Inflammatory macrophage (primary cell): ENCODE data around the gene MAB21L3.
"Not testable (repeated sequence)": the region's sequence is repeated elsewhere in the genome, so short reads cannot be mapped to it uniquely, and the experiment has no call there.

Source experiments
- DNase-seq, 2 donors: peaks; one replicate each; pipeline ENCODE4 v3.0.0-alpha.2; 2020 to 2022

MAB21L3 gene

GRCh38 chr1:116138277-116138792 is 27.1 kb downstream of the MAB21L3 start:
- DNase-seq = no peak

- DNase-seq = no peak
Measured at GRCh38 chr1:116139592-116140134, 28.5 kb downstream of the MAB21L3 start.

GRCh38 chr1:116144151-116144550 is 33.0 kb downstream of the MAB21L3 start:
- no peak for DNase-seq

- DNase-seq = not testable (repeated sequence)
Measured at GRCh38 chr1:116146447-116147113, 35.4 kb downstream of the MAB21L3 start.

GRCh38 chr1:116147114-116147510 is 35.9 kb downstream of the MAB21L3 start:
- no peak for DNase-seq

GRCh38 chr1:116147972-116148371 is 36.8 kb downstream of the MAB21L3 start:
- DNase-seq = no peak

- DNase-seq = no peak
Measured at GRCh38 chr1:116148967-116149366, 37.8 kb downstream of the MAB21L3 start.

GRCh38 chr1:116150368-116150767 is 39.2 kb downstream of the MAB21L3 start:
- no peak for DNase-seq

GRCh38 chr1:116151739-116152576 is 40.8 kb downstream of the MAB21L3 start:
- peak; percentile 68 to 80 for DNase-seq

- no peak for DNase-seq
Measured at GRCh38 chr1:116152577-116152943, 41.4 kb downstream of the MAB21L3 start.

GRCh38 chr1:116152950-116153691 is 41.9 kb downstream of the MAB21L3 start:
- DNase-seq = no peak

- DNase-seq = no peak
Measured at GRCh38 chr1:116153692-116154031, 42.5 kb downstream of the MAB21L3 start.

- DNase-seq = no peak
Measured at GRCh38 chr1:116154536-116154935, 43.3 kb downstream of the MAB21L3 start.

GRCh38 chr1:116157096-116157495 is 45.9 kb downstream of the MAB21L3 start:
- DNase-seq = no peak

- no peak for DNase-seq
Measured at GRCh38 chr1:116159177-116159576, 48.0 kb downstream of the MAB21L3 start.

GRCh38 chr1:116159611-116160010 is 48.4 kb downstream of the MAB21L3 start:
- no peak for DNase-seq

- DNase-seq = no peak
Measured at GRCh38 chr1:116161390-116161789, 50.2 kb downstream of the MAB21L3 start.

GRCh38 chr1:116161877-116162390 is 50.7 kb downstream of the MAB21L3 start:
- DNase-seq = no peak

- DNase-seq = no peak
Measured at GRCh38 chr1:116163533-116163932, 52.3 kb downstream of the MAB21L3 start.

- no peak for DNase-seq
Measured at GRCh38 chr1:116164150-116164549, 53.0 kb downstream of the MAB21L3 start.

- DNase-seq = peak; percentile 28 to 57
Measured at GRCh38 chr1:116164604-116165368, 53.6 kb downstream of the MAB21L3 start.

- no peak for DNase-seq
Measured at GRCh38 chr1:116165572-116165971, 54.4 kb downstream of the MAB21L3 start.
